C4-2B (cell line): ENCODE results near the gene JAM2.
"Not testable (repeated sequence)": the region's sequence is repeated elsewhere in the genome, so short reads cannot be mapped to it uniquely, and the experiment has no call there.

ENCODE experiments used
- H3K27ac ChIP-seq: fragments of 450-650 bp; 2 replicates; pipeline ENCODE4 v1.5.1; 2017
- CTCF ChIP-seq: fragments of 450-650 bp; conservative IDR thresholded peaks from 2 replicates; pipeline ENCODE4 v1.5.1; 2017; ENCODE audit warnings: mild to moderate bottlenecking
- ZFX ChIP-seq: fragments of 450-650 bp; IDR thresholded peaks from 2 replicates; pipeline ENCODE4 v1.6.1; 2017

JAM2 gene

DNA sequence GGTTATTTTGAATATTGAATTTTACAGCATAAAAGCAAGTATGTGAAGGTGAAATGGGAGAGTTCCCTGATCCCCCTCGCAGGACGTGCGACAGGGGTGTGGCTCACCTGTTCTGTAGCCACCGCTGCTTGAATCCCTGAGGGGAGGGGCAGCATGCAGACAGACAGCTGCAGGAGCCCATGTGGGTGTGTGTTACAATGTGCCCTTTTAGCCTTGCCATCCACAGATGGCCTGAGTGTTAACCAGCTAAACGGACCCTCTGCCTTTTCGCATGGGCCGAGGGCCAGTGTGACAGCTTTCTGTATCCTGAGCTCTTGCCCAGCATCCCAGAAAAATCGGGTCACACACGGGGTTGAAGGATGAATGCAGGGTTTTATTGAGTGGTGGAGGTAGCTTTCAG is 43.3 kb downstream of the JAM2 start:
- H3K27ac ChIP-seq = no peak overlapping the region
- no peak for TF ChIP-seq ZFX
- TF ChIP-seq CTCF = no peak

GRCh38 chr21:25687787-25688186 is 48.7 kb downstream of the JAM2 start:
- no peak for TF ChIP-seq ZFX
- no peak for TF ChIP-seq CTCF
- no peak overlapping the region for H3K27ac ChIP-seq

GRCh38 chr21:25688275-25689155 is 49.5 kb downstream of the JAM2 start:
- TF ChIP-seq CTCF (no peak), ZFX (no peak)
- no peak overlapping the region for H3K27ac ChIP-seq

- TF ChIP-seq ZFX (no peak), CTCF (no peak)
- no peak overlapping the region for H3K27ac ChIP-seq
Measured at GRCh38 chr21:25689226-25689625, 50.2 kb downstream of the JAM2 start.

DNA sequence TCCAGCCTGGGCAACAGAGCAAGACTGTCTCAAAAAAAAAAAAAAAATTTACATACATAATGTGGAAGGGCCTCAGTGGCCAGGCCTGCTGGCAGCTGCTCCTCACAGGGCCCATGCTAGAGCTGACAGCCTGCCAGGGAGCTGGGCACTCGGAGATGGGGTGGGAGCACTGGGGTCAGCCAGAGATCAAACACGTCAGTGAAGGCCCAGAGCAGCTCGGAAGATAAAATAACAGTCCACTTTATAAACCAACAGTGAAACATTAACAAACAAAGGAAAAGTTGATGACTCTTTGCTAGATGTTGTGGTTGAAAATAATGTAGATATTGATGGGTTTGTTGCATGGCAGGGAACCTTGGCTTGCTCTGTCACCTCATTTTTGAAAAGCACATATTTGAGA is 52.9 kb downstream of the JAM2 start:
- no peak overlapping the region for H3K27ac ChIP-seq
- no peak for TF ChIP-seq ZFX
- TF ChIP-seq CTCF = no peak

GRCh38 chr21:25695461-25695860 is 56.4 kb downstream of the JAM2 start:
- not testable (repeated sequence) for H3K27ac ChIP-seq

GRCh38 chr21:25700741-25701140 is 61.7 kb downstream of the JAM2 start:
- TF ChIP-seq ZFX (no peak), CTCF (no peak)
- H3K27ac ChIP-seq = no peak overlapping the region

DNA sequence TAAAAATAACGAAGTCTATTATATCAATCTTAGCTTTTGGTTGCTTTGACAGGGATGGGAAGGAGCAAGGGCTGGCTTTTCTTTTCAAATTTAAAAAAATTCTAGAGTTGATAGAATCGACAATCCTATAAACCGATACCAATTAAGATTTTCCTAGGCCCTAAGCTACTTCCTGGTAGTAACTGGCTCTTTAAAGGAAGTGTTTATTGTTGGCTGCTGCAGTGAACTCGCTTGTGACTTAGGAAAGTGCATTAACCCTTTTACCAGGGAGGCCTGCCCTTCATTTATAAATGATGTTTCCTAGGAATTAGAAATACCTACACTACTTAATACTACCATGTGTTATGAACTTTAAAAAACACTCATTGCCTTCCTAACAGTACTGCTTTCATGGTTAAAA is 62.5 kb downstream of the JAM2 start:
- no peak for TF ChIP-seq CTCF
- TF ChIP-seq ZFX = no peak
- H3K27ac ChIP-seq = no peak overlapping the region
